ENCODE data around the gene PCDHGB4. TPM values are rescaled to one million over a fixed set of nuclear protein-coding genes. Genes with fewer than 3 reads are reported as not detected.
"Not testable (repeated sequence)": the region's sequence is repeated elsewhere in the genome, so short reads cannot be mapped to it uniquely, and the experiment has no call there.

The PCDHGB4 gene
- total RNA-seq (2013; cell fraction: nucleolus; rRNA removed), result 3.5 and 4.2 TPM in 2 replicates
- total RNA-seq (2014; rRNA removed) (0.05 and 0.06 TPM in 2 replicates), total RNA-seq (2014; rRNA removed; fragmentation: Illumina TruSeq; extraction: Trizol) (0.04 and 0.09 TPM in 2 replicates), total RNA-seq (2021) (0.08 TPM in 1 of 2 replicates, not detected in the other), polyA plus RNA-seq (2011; rRNA removed) (0.20 and 0.23 TPM in 2 replicates), polyA plus RNA-seq (2014; fragmentation: Illumina TruSeq; extraction: Trizol) (0.03 TPM in 1 of 2 replicates, not detected in the other), polyA plus RNA-seq (2014; fragmentation: Nextera tagmentation; extraction: Ambion mirVana) (under 1 TPM in 1 of 2 experiments, not detected in 1; 0.02 TPM), polyA plus RNA-seq (2014; rRNA removed) (0.03 and 0.04 TPM in 2 replicates), polyA plus RNA-seq (2016; fragmentation: Nextera tagmentation; extraction: Ambion mirVana) (not detected), polyA minus RNA-seq (2011; rRNA and poly(A)+ RNA removed) (0.31 and 0.44 TPM in 2 replicates), Bru-seq, nascent RNA (percentile 23 among the genes with signal in this experiment), BruChase-seq, experiment 1, labeled RNA remaining after a 6-hour chase (percentile 29 among the genes with signal in this experiment), BruChase-seq, experiment 2, labeled RNA remaining after a 2-hour chase (percentile 28 among the genes with signal in this experiment)
- polyA plus RNA-seq (2011; ENCODE audit: low read depth), result 0.09 TPM
- polyA plus RNA-seq (2011; cell fraction: cytosol; rRNA removed), result 0.19 and 0.20 TPM in 2 replicates
- 0.40 and 0.42 TPM in 2 replicates for polyA plus RNA-seq (2011; cell fraction: nucleus; rRNA removed)
- polyA plus RNA-seq (2012), result 0.14 and 0.18 TPM in 2 replicates
- polyA minus RNA-seq (2011; cell fraction: cytosol; rRNA and poly(A)+ RNA removed), result not detected in 2 replicates
- polyA minus RNA-seq (2011; cell fraction: nucleus; rRNA and poly(A)+ RNA removed), result 0.73 and 0.96 TPM in 2 replicates
- long read RNA-seq, experiment 1, result 0 reads
- long read RNA-seq, experiment 2, result 0 reads

GRCh38 chr5:141387557-141388311 is at the start of gene PCDHGB4:
TSS of gene PCDHGB4 (plus strand) at chr5:141387698. CDS start at chr5:141387885, 187 bp downstream.
- H3K9ac ChIP-seq (ENCODE audit: control insufficient read depth, insufficient read depth, low read length); H3K4me2 ChIP-seq (ENCODE audit: control insufficient read depth, insufficient read depth); H3K4me1 ChIP-seq (ENCODE audit: control insufficient read depth, insufficient read depth, low read length); H3K4me3 ChIP-seq; BruUV-seq (replicated peaks); in situ Hi-C loops (cut with MboI); H3K79me2 ChIP-seq (ENCODE audit: control insufficient read depth, insufficient read depth, low read length); DNase-seq (ENCODE audit: low read depth, low spot score); H3K9me3 ChIP-seq (replicated peaks; ENCODE audit: control insufficient read depth, insufficient read depth, low read length); H4K20me1 ChIP-seq (ENCODE audit: control insufficient read depth, insufficient read depth); H2AFZ ChIP-seq (ENCODE audit: control insufficient read depth, low read depth, low read length); intact Hi-C loops (cut with micrococcal nuclease; ENCODE audit: unreplicated experiment); H3K27ac ChIP-seq (ENCODE audit: control insufficient read depth, insufficient read depth); H3K36me3 ChIP-seq (ENCODE audit: control insufficient read depth in 2 of 2, insufficient read depth in 2 of 2, low read length in 1 of 2); RAD21 ChIA-PET (ENCODE audit: unreplicated experiment); POLR2A ChIA-PET; H3K27me3 ChIP-seq (replicated peaks in 1 of 2; ENCODE audit: control insufficient read depth in 2 of 2, insufficient read depth in 2 of 2, low read length in 1 of 2): not testable (repeated sequence)
- 2% methylated on average over 18 of the region's 40 CpGs for WGBS (ENCODE audit: insufficient coverage, insufficient replicate concordance, low lambda C conversion rate, missing lambda C conversion rate)
- ChIA-PET CTCF (interaction anchor here (1.2 to 1.7 kb wide), 3 partner anchors 13 to 176 kb away, joined by 3 to 6 read pairs (median 4); partner anchors contain the start of gene PCDHGA10), SMC1A (ENCODE audit: uncharacterized antibody, unreplicated experiment) (interaction anchor here (1.4 kb wide), 1 partner anchor 176 kb away, joined by 6 read pairs; no protein-coding TSS in a partner anchor)
- TF ChIP-seq, protein P1, sequence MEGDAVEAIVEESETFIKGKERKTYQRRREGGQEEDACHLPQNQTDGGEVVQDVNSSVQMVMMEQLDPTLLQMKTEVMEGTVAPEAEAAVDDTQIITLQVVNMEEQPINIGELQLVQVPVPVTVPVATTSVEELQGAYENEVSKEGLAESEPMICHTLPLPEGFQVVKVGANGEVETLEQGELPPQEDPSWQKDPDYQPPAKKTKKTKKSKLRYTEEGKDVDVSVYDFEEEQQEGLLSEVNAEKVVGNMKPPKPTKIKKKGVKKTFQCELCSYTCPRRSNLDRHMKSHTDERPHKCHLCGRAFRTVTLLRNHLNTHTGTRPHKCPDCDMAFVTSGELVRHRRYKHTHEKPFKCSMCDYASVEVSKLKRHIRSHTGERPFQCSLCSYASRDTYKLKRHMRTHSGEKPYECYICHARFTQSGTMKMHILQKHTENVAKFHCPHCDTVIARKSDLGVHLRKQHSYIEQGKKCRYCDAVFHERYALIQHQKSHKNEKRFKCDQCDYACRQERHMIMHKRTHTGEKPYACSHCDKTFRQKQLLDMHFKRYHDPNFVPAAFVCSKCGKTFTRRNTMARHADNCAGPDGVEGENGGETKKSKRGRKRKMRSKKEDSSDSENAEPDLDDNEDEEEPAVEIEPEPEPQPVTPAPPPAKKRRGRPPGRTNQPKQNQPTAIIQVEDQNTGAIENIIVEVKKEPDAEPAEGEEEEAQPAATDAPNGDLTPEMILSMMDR (IDR thresholded peaks at IDR 0.05 in 2 of 3, conservative IDR thresholded peaks at IDR 0.05 in 1 of 3; ENCODE audit: control insufficient read depth in 2 of 3, extremely low read depth in 1 of 3, insufficient read depth in 1 of 3, low read depth in 3 of 3, low read length in 3 of 3), result peak; percentile 35 to 40 (median 39); a peak in 5 of 6 replicates
- peak; percentile 77 for ATAC-seq
- FAIRE-seq, result peak; percentile 23

Data from GM12878 (cell line).